Gastrocnemius medialis (tissue), 4 donors: ENCODE data around the gene RBM38. TPM values are rescaled to one million over a fixed set of nuclear protein-coding genes. Genes with fewer than 3 reads are reported as not detected.
"Not testable (repeated sequence)": the region's sequence is repeated elsewhere in the genome, so short reads cannot be mapped to it uniquely, and the experiment has no call there.

ENCODE experiments used
- ATAC-seq, 2 donors: fragments of 150-250 bp; one replicate each; pipeline ENCODE4 v1.9.1; 2016
- DNase-seq, 2 donors: peaks; one replicate each; pipeline ENCODE4 v3.0.0-alpha.2; 2019
- H3K27ac ChIP-seq, 4 donors: fragments of 200-600 bp; sonication (generic); 1 replicate in 1 of 4; 2 replicates in 3 of 4; pipeline ENCODE4 v1.5.1; 2016 to 2018; ENCODE audit warnings: mild to moderate bottlenecking in 2 of 4, moderate library complexity in 1 of 4
- H3K27me3 ChIP-seq, 3 donors: fragments of 200-600 bp; sonication (generic) in 2 of 3; 1 replicate in 1 of 3; 2 replicates in 2 of 3; pipeline versions ENCODE4 v1.5.1 to v1.6.0; 2016 to 2019; ENCODE audit warnings: mild to moderate bottlenecking in 1 of 3, moderate library complexity in 1 of 3
- H3K36me3 ChIP-seq, 2 donors: fragments of 200-600 bp; sonication (generic) in 1 of 2; one replicate each; pipeline ENCODE4 v1.5.1; 2017 to 2018
- H3K4me1 ChIP-seq, 2 donors: fragments of 200-600 bp; sonication (generic) in 1 of 2; one replicate each; pipeline ENCODE4 v1.5.1; 2016 to 2017; ENCODE audit warnings: mild to moderate bottlenecking in 2 of 2
- H3K4me3 ChIP-seq, 4 donors: fragments of 200-600 bp; sonication (generic) in 3 of 4; 1 replicate in 1 of 4; 2 replicates in 3 of 4; pipeline ENCODE4 v1.5.1; 2016 to 2019; ENCODE audit warnings: mild to moderate bottlenecking in 2 of 4
- H3K9me3 ChIP-seq, 3 donors: fragments of 200-600 bp; sonication (generic) in 2 of 3; 1 replicate in 1 of 3; 2 replicates in 2 of 3; pipeline ENCODE4 v1.5.1; 2016 to 2019
- CTCF ChIP-seq, 5 experiments: fragments of 450-650 bp in 3 of 5; fragments of 200-600 bp in 2 of 5; sonication (generic) in 2 of 5; IDR thresholded peaks in 4 of 5; conservative IDR thresholded peaks in 1 of 5; 1 replicate in 4 of 5; 2 replicates in 1 of 5; pipeline ENCODE4 v1.5.1; 2016 to 2019; ENCODE audit warnings: antibody characterized with exemption in 5 of 5, mild to moderate bottlenecking in 3 of 5, moderate library complexity in 3 of 5
- POLR2A ChIP-seq, 2 donors: fragments of 450-650 bp; IDR thresholded peaks; one replicate each; pipeline ENCODE4 v1.6.1; 2017; ENCODE audit warnings: antibody characterized with exemption in 2 of 2, mild to moderate bottlenecking in 2 of 2, moderate library complexity in 2 of 2
- in situ Hi-C, 4 donors: fragments of 200-750 bp; cut with MboI; loops; one replicate each; pipeline versions ENCODE4 v1.15.0 to v1.8.0; 2017; ENCODE audit warnings: low sequenced_read_pairs in 4 of 4
- intact Hi-C: fragments of 100-400 bp; cut with DNase I; formaldehyde crosslinking; loops from one replicate; pipeline ENCODE4 v1.15.1; 2023; ENCODE audit warnings: low total_unique reads
- total RNA-seq, 4 donors: library from RNA; depleted of rRNA; stranded (reverse); fragments of >200 nt; gene quantifications; one replicate each; pipeline versions ENCODE4 v1.1.0 to v1.2.3, GENCODE V29; 2016

Gene RBM38
- total RNA-seq, 4 donors from 2014 or later, result 56.7 to 229 (median 177) TPM

DNA sequence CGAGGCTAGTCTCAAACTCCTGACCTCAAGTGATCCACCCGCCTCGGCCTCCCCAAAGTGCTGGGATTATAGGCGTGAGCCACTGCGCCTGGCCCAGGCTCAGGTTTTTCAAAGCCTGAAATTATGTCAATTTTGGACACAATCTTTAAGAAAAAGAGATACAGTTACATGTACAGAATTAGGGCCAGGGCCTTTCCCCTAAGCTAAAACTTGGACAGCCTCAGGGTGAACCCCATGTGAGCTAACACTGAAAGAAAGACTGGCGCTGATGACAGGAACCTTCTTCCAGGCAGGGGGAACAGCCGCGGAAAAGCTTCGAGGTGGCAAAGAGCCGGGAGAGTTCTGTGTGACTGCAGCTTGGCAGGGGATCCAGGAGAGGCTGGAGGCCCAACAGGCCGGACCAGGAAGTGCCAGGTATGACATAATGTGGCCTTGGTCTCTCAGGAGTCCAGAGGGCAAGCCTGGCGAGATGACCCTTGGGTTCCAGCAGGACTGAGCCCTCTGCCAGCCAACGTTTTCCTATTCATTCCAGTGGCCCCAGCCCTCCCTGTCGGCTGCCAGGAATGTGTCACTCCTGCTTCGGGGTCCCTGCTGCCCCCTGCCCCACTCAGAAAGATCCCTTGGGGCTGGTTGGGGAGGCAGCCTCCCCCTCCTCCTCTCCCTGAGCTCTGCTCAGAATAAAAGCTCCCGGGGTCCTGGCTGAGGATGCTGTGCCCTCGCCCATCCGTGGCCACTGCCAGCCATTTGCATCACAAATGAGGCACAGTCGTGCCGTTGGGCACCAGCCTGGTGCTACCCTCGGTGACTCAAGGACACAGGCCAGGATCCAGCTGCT is 37.3 kb downstream of the RBM38 start:
- in situ Hi-C loops, result no loop called here
- DNase-seq, result peak in 1 of 2 donors; percentile 38
- peaks cover 13 to 16% of the 10 kb centered on the region in 2 donors for H3K4me1 ChIP-seq
- no peaks in the 10 kb centered on the region for H3K36me3 ChIP-seq
- intact Hi-C loops, result no loop called here
- no peak overlapping the region for H3K4me3 ChIP-seq
- H3K27ac ChIP-seq, result no peak overlapping the region
- no peak for ATAC-seq
- no peaks in the 10 kb centered on the region for H3K9me3 ChIP-seq
- no peak for TF ChIP-seq CTCF (IDR thresholded peaks at IDR 0.05 in 4 of 5, conservative IDR thresholded peaks at IDR 0.05 in 1 of 5)
- no peak for TF ChIP-seq POLR2A (IDR thresholded peaks at IDR 0.05)
- no peaks in the 10 kb centered on the region for H3K27me3 ChIP-seq

- intact Hi-C loops, result no loop called here
- Histone ChIP-seq H3K4me1 (peaks cover 19 to 21% of the 10 kb centered on the region in 2 donors), H3K9me3 (no peaks in the 10 kb centered on the region), H3K4me3 (no peak overlapping the region), H3K27ac (no peak overlapping the region), H3K36me3 (no peaks in the 10 kb centered on the region), H3K27me3 (no peaks in the 10 kb centered on the region)
- ATAC-seq, result no peak
- in situ Hi-C loops, result no loop called here
- no peak for DNase-seq
- TF ChIP-seq CTCF (IDR thresholded peaks at IDR 0.05 in 4 of 5, conservative IDR thresholded peaks at IDR 0.05 in 1 of 5) (no peak), POLR2A (IDR thresholded peaks at IDR 0.05) (no peak)
These were observed 37.9 kb downstream of the RBM38 start for GRCh38 chr20:57429159-57429496.

DNA sequence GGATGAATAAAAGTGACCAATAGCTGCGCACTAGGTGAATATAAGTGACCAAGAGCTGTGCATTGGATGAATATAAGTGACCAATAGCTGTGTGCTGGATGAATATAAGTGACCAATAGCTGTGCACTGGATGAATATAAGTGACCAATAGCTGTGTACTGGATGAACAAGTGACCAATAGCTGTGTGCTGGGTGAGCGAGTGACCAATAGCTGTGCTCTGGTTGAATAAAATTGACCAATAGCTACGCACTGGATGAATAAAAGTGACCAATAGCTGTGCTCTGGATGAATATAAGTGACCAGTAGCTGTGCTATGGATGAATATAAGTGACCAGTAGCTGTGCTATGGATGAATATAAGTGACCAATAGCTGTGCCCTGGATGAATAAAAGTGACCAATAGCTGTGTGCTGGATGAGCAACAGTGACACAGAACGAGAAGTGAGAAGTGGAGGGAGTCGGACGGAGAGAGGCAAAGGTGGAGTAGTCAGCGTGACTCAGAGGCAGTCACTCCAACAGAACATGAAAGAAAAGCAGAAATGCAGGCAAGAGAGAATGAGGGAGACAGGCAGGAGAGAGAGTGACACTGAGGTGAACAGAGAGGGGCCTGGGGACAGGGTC is 38.5 kb downstream of the RBM38 start:
- no peak for TF ChIP-seq CTCF (IDR thresholded peaks at IDR 0.05 in 4 of 5, conservative IDR thresholded peaks at IDR 0.05 in 1 of 5)
- DNase-seq (no peak), ATAC-seq (no peak)
- H3K27me3 ChIP-seq, result no peaks in the 10 kb centered on the region
- intact Hi-C loops, result no loop called here
- no peaks in the 10 kb centered on the region for H3K9me3 ChIP-seq
- in situ Hi-C loops, result no loop called here
- no peaks in the 10 kb centered on the region for H3K36me3 ChIP-seq
- peaks cover 21 to 23% of the 10 kb centered on the region in 2 donors for H3K4me1 ChIP-seq
- no peak overlapping the region for H3K27ac ChIP-seq
- no peak overlapping the region for H3K4me3 ChIP-seq

GRCh38 chr20:57430201-57430596 is 39.0 kb downstream of the RBM38 start:
- H3K9me3 ChIP-seq, intact Hi-C loops, H3K4me3 ChIP-seq, H3K36me3 ChIP-seq, H3K27me3 ChIP-seq, ATAC-seq, H3K27ac ChIP-seq, in situ Hi-C loops, DNase-seq: not testable (repeated sequence)
- H3K4me1 ChIP-seq, result peaks cover 22 to 28% of the 10 kb centered on the region in 2 donors

DNA sequence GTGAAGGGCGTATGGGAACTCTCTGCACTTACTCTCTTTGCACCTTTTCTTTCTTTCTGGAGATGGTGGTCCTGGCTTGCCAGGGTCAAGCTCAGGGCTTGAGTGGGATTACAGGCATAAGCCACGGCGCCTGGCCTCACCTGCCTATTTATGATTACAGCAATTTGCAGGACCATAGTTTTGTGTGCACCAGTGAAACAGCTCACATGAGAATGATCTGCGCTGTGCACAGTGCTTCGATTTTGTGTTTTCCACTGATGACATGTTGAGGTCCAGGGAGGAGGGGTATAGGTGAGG is 40.3 kb downstream of the RBM38 start:
- peaks cover 35 to 40% of the 10 kb centered on the region in 2 donors for H3K4me1 ChIP-seq
- in situ Hi-C loops (no loop called here), intact Hi-C loops (no loop called here)
- H3K9me3 ChIP-seq, result no peaks in the 10 kb centered on the region
- no peak overlapping the region for H3K4me3 ChIP-seq
- DNase-seq, result no peak
- TF ChIP-seq POLR2A (IDR thresholded peaks at IDR 0.05) (no peak), CTCF (IDR thresholded peaks at IDR 0.05 in 4 of 5, conservative IDR thresholded peaks at IDR 0.05 in 1 of 5) (no peak)
- no peaks in the 10 kb centered on the region for H3K36me3 ChIP-seq
- H3K27me3 ChIP-seq, result no peaks in the 10 kb centered on the region
- no peak for ATAC-seq
- H3K27ac ChIP-seq, result no peak overlapping the region
